GM18873 (cell line): ENCODE measurements around the gene NSUN3.

Experiments
- ATAC-seq: cut with Tn5 transposase; IDR thresholded peaks from one replicate; pipeline ENCODE4 v1.9.1; 2021; ENCODE audit warnings: mild to moderate bottlenecking, moderate library complexity, moderate number of reproducible peaks; ENCODE audit not compliant: unreplicated experiment, low FRiP score

The NSUN3 gene

GRCh38 chr3:94117729-94118128, 54.9 kb downstream of the NSUN3 start:
- no peak for ATAC-seq

GRCh38 chr3:94118390-94118789, 55.5 kb downstream of the NSUN3 start:
- no peak for ATAC-seq

- no peak for ATAC-seq
These were observed 58.3 kb downstream of the NSUN3 start for GRCh38 chr3:94121161-94121560.

GRCh38 chr3:94127115-94127514, 64.3 kb downstream of the NSUN3 start:
- no peak for ATAC-seq

- no peak for ATAC-seq
These were observed 67.8 kb downstream of the NSUN3 start for GRCh38 chr3:94130690-94131089.

- no peak for ATAC-seq
These were observed 69.9 kb downstream of the NSUN3 start for GRCh38 chr3:94132777-94133176.

- ATAC-seq, result no peak
These were observed 73.3 kb downstream of the NSUN3 start for GRCh38 chr3:94136133-94136532.

GRCh38 chr3:94137377-94137776, 74.5 kb downstream of the NSUN3 start:
- no peak for ATAC-seq

GRCh38 chr3:94146455-94146854, 83.6 kb downstream of the NSUN3 start:
- no peak for ATAC-seq

- no peak for ATAC-seq
These were observed 84.2 kb downstream of the NSUN3 start for GRCh38 chr3:94147012-94147411.

- no peak for ATAC-seq
These were observed 87.3 kb downstream of the NSUN3 start for GRCh38 chr3:94150113-94150512.

- ATAC-seq, result no peak
These were observed 93.8 kb downstream of the NSUN3 start for GRCh38 chr3:94156626-94157025.

GRCh38 chr3:94158512-94158911, 95.7 kb downstream of the NSUN3 start:
- ATAC-seq, result no peak

GRCh38 chr3:94159062-94159828, 96.4 kb downstream of the NSUN3 start:
- no peak for ATAC-seq

- ATAC-seq, result peak; percentile 82
These were observed 99.8 kb downstream of the NSUN3 start for GRCh38 chr3:94162700-94163099.

GRCh38 chr3:94167346-94167745, 104.5 kb downstream of the NSUN3 start:
- ATAC-seq, result no peak

- no peak for ATAC-seq
These were observed 104.9 kb downstream of the NSUN3 start for GRCh38 chr3:94167796-94168195.

- ATAC-seq, result no peak
These were observed 109.1 kb downstream of the NSUN3 start for GRCh38 chr3:94171954-94172353.

GRCh38 chr3:94172695-94173310, 109.9 kb downstream of the NSUN3 start:
- ATAC-seq, result no peak

- no peak for ATAC-seq
These were observed 111.0 kb downstream of the NSUN3 start for GRCh38 chr3:94173673-94174434.

- no peak for ATAC-seq
These were observed 112.8 kb downstream of the NSUN3 start for GRCh38 chr3:94175677-94176076.
